Lung (tissue), 16 donors: Measurements from ENCODE around the gene SYT1. TPM values are rescaled to one million over a fixed set of nuclear protein-coding genes. Genes with fewer than 3 reads are reported as not detected.

Experiments used
- ATAC-seq: fragments of 200-7000 bp; cut with Tn5 transposase; one replicate; pipeline ENCODE4 v1.9.1; 2020; ENCODE audit warnings: moderate number of reproducible peaks; ENCODE audit not compliant: insufficient read depth, low FRiP score
- DNase-seq, 3 donors: peaks; one replicate each; pipeline ENCODE4 v3.0.0-alpha.2; 2013 to 2017
- H3K27ac ChIP-seq, 2 donors: one replicate each; pipeline ENCODE4 v1.5.1; 2013; ENCODE audit warnings: mild to moderate bottlenecking in 2 of 2, moderate library complexity in 2 of 2, control low read depth in 1 of 2, inconsistent platforms in 1 of 2, low read depth in 1 of 2, low read length in 1 of 2
- H3K27me3 ChIP-seq, 3 donors: one replicate each; pipeline ENCODE4 v1.5.1; 2013; ENCODE audit warnings: low read length in 2 of 3; ENCODE audit not compliant: control insufficient read depth in 3 of 3, insufficient read depth in 3 of 3
- H3K36me3 ChIP-seq, 4 donors: one replicate each; pipeline ENCODE4 v1.5.1; 2013; ENCODE audit warnings: low read length in 4 of 4, mild to moderate bottlenecking in 1 of 4, moderate library complexity in 1 of 4; ENCODE audit not compliant: control insufficient read depth in 4 of 4, insufficient read depth in 4 of 4
- H3K4me1 ChIP-seq, 5 donors: one replicate each; pipeline ENCODE4 v1.5.1; 2013; ENCODE audit warnings: low read length in 5 of 5, mild to moderate bottlenecking in 2 of 5, moderate library complexity in 1 of 5; ENCODE audit not compliant: control insufficient read depth in 5 of 5, insufficient read depth in 5 of 5
- H3K4me3 ChIP-seq: one replicate; pipeline ENCODE4 v1.5.1; 2013; ENCODE audit warnings: mild to moderate bottlenecking, control low read depth, moderate library complexity
- H3K9ac ChIP-seq, 2 donors: one replicate each; pipeline ENCODE4 v1.5.1; 2013; ENCODE audit warnings: low read length in 2 of 2, control low read depth in 1 of 2; ENCODE audit not compliant: insufficient read depth in 1 of 2
- H3K9me3 ChIP-seq, 4 donors: one replicate each; pipeline ENCODE4 v1.5.1; 2013; ENCODE audit warnings: low read length in 3 of 4, mild to moderate bottlenecking in 1 of 4, moderate library complexity in 1 of 4; ENCODE audit not compliant: control insufficient read depth in 4 of 4, insufficient read depth in 3 of 4
- CTCF ChIP-seq: IDR thresholded peaks from 2 replicates; pipeline ENCODE4 v1.5.1; 2012; ENCODE audit warnings: mild to moderate bottlenecking; ENCODE audit errors: control extremely low read depth, extremely low read depth
- WGBS, 2 donors: extraction: QIAGEN DNeasy Blood & Tissue Kit; methylation state at CpG; one replicate each; pipeline ENCODE4 v1.1.7; 2013; 5-methylcytosine and 5-hydroxymethylcytosine counted together
- long read RNA-seq, 5 donors: transcript quantifications; one replicate each; lab custom pipeline, GENCODE V29; 2026
- polyA plus RNA-seq, 2 donors: library from polyadenylated mRNA; stranded (reverse); fragments of 200-250 nt; gene quantifications; one replicate each; pipeline ENCODE4 v1.2.1, GENCODE V29; 2013
- total RNA-seq, 2 donors: library from RNA; depleted of rRNA in 1 of 2; stranded (reverse); fragments of >200 nt in 1 of 2; gene quantifications; one replicate each; pipeline ENCODE4 v1.2.1, GENCODE V29; 2014 to 2021
- donor health status: control.
- donor health status: control.
- donor health status: Bipolar disorder and iron deficiency.
- donor health status: healthy.
- donor health status: DM: yes; HTN: yes; CAD: no.

The SYT1 gene
- total RNA-seq (1 to 10 TPM in 1 of 2 donors, under 1 TPM in 1; 0.77 to 3.2 TPM), polyA plus RNA-seq (under 1 TPM; 0.05 to 0.16 TPM)
- long read RNA-seq, donor 1, full-length matches to known transcripts = 2 of 2 reads
- long read RNA-seq, donor 1, partial matches to known transcripts = 0 of 2 reads
- long read RNA-seq, donor 1, other reads (novel, unspliced or antisense) = 0 of 2 reads
- long read RNA-seq, donor 2 = 0 reads
- long read RNA-seq, donor 3, partial matches to known transcripts = 0 of 1 reads
- long read RNA-seq, donor 3, other reads (novel, unspliced or antisense) = 0 of 1 reads
- long read RNA-seq, donor 4 = 0 reads
- long read RNA-seq, donor 5 = 0 reads

GRCh38 chr12:78864403-78864869, at the start of gene SYT1:
Gene SYT1 (plus strand): TSS chr12:78864774.
- Histone ChIP-seq H3K4me3 (peak within 1 kb of the TSS; percentile 32), H3K27me3 (peaks cover 0 to 48% (median 2%) of the 10 kb centered on the region in 3 donors), H3K9me3 (peaks cover 0 to 3% (median 0%) of the 10 kb centered on the region in 4 donors), H3K9ac (peak within 1 kb of the TSS in 1 of 2 donors; percentile 27), H3K4me1 (peaks cover 0 to 13% (median 3%) of the 10 kb centered on the region in 5 donors), H3K27ac (no peak within 1 kb of the TSS), H3K36me3 (no peaks in the 10 kb centered on the region)
- no peak for TF ChIP-seq CTCF
- 2 to 3% methylated on average over 19 of the region's 19 CpGs for WGBS, 2 donors
- DNase-seq (peak; percentile 74 to 80 (median 78)), ATAC-seq (peak; percentile 51)

- H3K4me1 ChIP-seq = no peaks in the 10 kb centered on the region
- no peak overlapping the region for H3K9ac ChIP-seq
- ATAC-seq (no peak), DNase-seq (no peak)
- no peaks in the 10 kb centered on the region for H3K27me3 ChIP-seq
- H3K36me3 ChIP-seq = no peaks in the 10 kb centered on the region
- WGBS, 2 donors = 40 to 42% methylated on average over 5 of the region's 5 CpGs
- no peak for TF ChIP-seq CTCF
- no peaks in the 10 kb centered on the region for H3K9me3 ChIP-seq
- H3K27ac ChIP-seq = no peak overlapping the region
- no peak overlapping the region for H3K4me3 ChIP-seq
Observed at GRCh38 chr12:78818487-78818886, 46.1 kb upstream of the SYT1 start.

DNA sequence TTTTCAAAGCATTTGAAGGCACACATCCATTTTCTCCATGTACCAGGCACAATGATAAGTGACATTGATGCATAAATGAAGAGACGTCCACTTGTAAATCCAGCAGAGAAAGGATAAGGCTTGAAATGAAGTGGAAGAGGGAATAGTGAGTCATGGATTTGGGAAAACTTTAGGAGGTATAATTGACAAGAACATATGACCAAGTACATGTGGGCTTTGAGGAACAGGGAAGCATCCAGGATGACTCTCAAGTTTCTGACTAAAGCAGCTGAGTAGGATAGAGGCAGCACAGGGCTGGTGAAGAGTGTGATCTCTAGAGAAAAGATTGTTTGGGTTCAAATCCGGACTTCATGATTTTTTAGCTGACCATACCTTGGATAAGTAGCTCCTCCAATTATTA, 43.6 kb upstream of the SYT1 start:
- no peaks in the 10 kb centered on the region for H3K9me3 ChIP-seq
- no peaks in the 10 kb centered on the region for H3K4me1 ChIP-seq
- no peak overlapping the region for H3K27ac ChIP-seq
- ATAC-seq = no peak
- no peak for DNase-seq
- TF ChIP-seq CTCF = no peak
- 83 to 85% methylated on average over 2 of the region's 2 CpGs for WGBS, 2 donors
- no peaks in the 10 kb centered on the region for H3K36me3 ChIP-seq
- H3K9ac ChIP-seq = no peak overlapping the region
- no peaks in the 10 kb centered on the region for H3K27me3 ChIP-seq
- H3K4me3 ChIP-seq = no peak overlapping the region
